Mammary epithelial cell (primary cell): Measurements from ENCODE around the gene ELOVL7.

Source experiments
- EZH2 ChIP-seq: IDR thresholded peaks from 2 replicates; pipeline ENCODE4 v1.6.1; 2012; ENCODE audit warnings: low read length, inconsistent platforms, borderline replicate concordance
- TF ChIP-seq, protein P1 (sequence below), 2 donors: IDR thresholded peaks in 1 of 2; conservative IDR thresholded peaks in 1 of 2; 2 replicates each; pipeline ENCODE4 v1.5.1; 2011 to 2012; ENCODE audit warnings: inconsistent platforms in 2 of 2, low read length in 2 of 2, mild to moderate bottlenecking in 2 of 2, control low read depth in 1 of 2, low read depth in 1 of 2; ENCODE audit not compliant: insufficient read depth in 1 of 2; ENCODE audit errors: extremely low read depth in 1 of 2

GRCh38 chr5:60789551-60789950 lies 54.5 kb downstream of the ELOVL7 start:
- TF ChIP-seq, protein P1, sequence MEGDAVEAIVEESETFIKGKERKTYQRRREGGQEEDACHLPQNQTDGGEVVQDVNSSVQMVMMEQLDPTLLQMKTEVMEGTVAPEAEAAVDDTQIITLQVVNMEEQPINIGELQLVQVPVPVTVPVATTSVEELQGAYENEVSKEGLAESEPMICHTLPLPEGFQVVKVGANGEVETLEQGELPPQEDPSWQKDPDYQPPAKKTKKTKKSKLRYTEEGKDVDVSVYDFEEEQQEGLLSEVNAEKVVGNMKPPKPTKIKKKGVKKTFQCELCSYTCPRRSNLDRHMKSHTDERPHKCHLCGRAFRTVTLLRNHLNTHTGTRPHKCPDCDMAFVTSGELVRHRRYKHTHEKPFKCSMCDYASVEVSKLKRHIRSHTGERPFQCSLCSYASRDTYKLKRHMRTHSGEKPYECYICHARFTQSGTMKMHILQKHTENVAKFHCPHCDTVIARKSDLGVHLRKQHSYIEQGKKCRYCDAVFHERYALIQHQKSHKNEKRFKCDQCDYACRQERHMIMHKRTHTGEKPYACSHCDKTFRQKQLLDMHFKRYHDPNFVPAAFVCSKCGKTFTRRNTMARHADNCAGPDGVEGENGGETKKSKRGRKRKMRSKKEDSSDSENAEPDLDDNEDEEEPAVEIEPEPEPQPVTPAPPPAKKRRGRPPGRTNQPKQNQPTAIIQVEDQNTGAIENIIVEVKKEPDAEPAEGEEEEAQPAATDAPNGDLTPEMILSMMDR (conservative IDR thresholded peaks at IDR 0.05 in 1 of 2, IDR thresholded peaks at IDR 0.05 in 1 of 2; ENCODE audit: extremely low read depth in 1 of 2, insufficient read depth in 1 of 2, low read depth in 1 of 2, low read length in 2 of 2) = no peak
- no peak for TF ChIP-seq EZH2
